BLaER1 treated with 17β-estradiol and CSF1 and Interleukin-3, amounts not matched to agents 10 nM and 100 nM (cell line): ENCODE results near the gene QSOX2.

Source experiments
- H3K27ac ChIP-seq, 11 experiments: shearing (Covaris generic); formaldehyde crosslinking; 2 replicates each; pipeline ENCODE4 v1.8.1; 2022
- H3K27me3 ChIP-seq, 11 experiments: shearing (Covaris generic); formaldehyde crosslinking; 2 replicates each; pipeline ENCODE4 v1.8.1; 2022
- H3K36me3 ChIP-seq, 11 experiments: shearing (Covaris generic); formaldehyde crosslinking; 2 replicates each; pipeline ENCODE4 v1.8.1; 2022
- H3K4me1 ChIP-seq, 10 experiments: shearing (Covaris generic); formaldehyde crosslinking; 2 replicates each; pipeline ENCODE4 v1.8.1; 2022
- H3K4me2 ChIP-seq, 11 experiments: shearing (Covaris generic); formaldehyde crosslinking; 2 replicates each; pipeline ENCODE4 v1.8.1; 2022
- H3K4me3 ChIP-seq, 10 experiments: shearing (Covaris generic); formaldehyde crosslinking; 2 replicates each; pipeline ENCODE4 v1.8.1; 2022
- H3K9ac ChIP-seq, 11 experiments: shearing (Covaris generic); formaldehyde crosslinking; 2 replicates each; pipeline ENCODE4 v1.8.1; 2022
- H3K9me3 ChIP-seq, 11 experiments: shearing (Covaris generic); formaldehyde crosslinking; replicated peaks in 1 of 11; 2 replicates each; pipeline ENCODE4 v1.8.1; 2022
- H4K20me1 ChIP-seq, 11 experiments: shearing (Covaris generic); formaldehyde crosslinking; 2 replicates each; pipeline ENCODE4 v1.8.1; 2022
- Cebpa-rat ChIP-seq, 11 experiments: shearing (Covaris generic); IDR thresholded peaks; 2 replicates each; pipeline ENCODE4 v1.8.1; 2022

Gene QSOX2

DNA sequence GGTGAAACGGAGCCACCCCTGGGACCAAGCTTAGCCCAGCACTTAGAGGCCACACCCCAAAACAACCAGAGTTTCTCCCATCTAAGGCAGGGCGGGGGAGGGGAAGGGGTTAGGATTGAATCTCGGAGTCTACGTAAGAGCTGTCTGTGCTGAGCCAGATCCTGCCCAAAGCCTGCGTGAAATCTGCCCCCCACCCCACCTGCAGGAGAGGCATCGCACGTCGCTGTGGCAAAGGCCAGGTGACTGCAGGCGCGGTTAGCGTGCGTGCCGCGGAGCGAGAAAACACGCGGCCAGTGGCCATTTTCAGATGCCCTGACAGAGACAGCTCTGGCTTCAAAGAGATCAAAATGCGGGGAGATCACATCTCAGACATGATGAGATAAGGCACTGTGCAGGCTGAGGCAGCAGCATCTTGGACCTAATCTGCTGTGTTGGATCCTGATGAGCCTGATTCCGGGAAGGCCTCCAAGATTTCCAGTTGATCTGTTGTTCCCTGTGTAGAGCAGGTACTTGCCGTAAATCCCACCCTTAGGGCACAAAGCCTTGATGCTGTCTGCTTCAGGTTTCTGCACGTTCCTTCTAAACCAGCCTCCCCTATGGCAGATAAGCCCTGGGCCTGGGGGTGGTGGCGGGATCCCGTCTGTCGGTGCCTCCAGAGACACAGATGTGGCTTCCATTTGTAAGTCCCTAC, 2.5 kb upstream of the QSOX2 start:
- Histone ChIP-seq H3K4me3 (no peak overlapping the region), H3K4me1 (peaks cover 44 to 83% (median 74%) of the 10 kb centered on the region in 10 experiments), H3K27me3 (peaks cover 0 to 12% (median 0%) of the 10 kb centered on the region in 11 experiments; a peak in 2 of 22 replicates), H3K4me2 (peak overlapping the region in 7 of 11 experiments; percentile 54 to 85 (median 72); a peak in 13 of 22 replicates), H3K27ac (no peak overlapping the region), H3K9ac (0 out of 22 replicates have a peak overlapping the region, but pooled peaks of 1 of the 11 experiments have one; percentile 18), H3K9me3 (no peaks in the 10 kb centered on the region), H4K20me1 (peaks cover 0 to 36% (median 23%) of the 10 kb centered on the region in 11 experiments; a peak in 20 of 22 replicates), H3K36me3 (no peaks in the 10 kb centered on the region)
- TF ChIP-seq Cebpa-rat (IDR thresholded peaks at IDR 0.05), result no peak

DNA sequence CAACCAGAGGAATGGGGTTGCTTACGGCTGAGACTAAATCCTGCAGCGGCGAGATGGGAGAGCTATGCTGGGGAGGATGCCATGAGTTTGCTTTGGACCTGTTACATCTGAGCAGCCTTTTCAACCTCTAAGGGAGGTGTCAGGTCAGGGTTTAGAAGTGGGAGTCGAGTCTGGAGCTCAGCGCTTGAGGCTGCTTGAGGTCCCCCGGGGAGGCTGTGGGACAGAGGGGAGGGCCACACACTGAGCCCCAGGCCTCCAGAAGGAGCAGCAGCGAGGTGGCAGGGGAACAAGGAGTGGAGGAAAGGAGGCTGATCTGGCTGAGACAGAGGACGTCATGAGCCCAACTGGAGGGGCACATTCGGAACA, 1.9 kb upstream of the QSOX2 start:
- Histone ChIP-seq H3K9ac (no peak overlapping the region), H3K36me3 (peaks cover 0 to under 1% (median 0%) of the 10 kb centered on the region in 11 experiments; a peak in 1 of 22 replicates), H3K4me2 (peak overlapping the region in 8 of 11 experiments; percentile 54 to 85 (median 72); a peak in 17 of 22 replicates), H3K9me3 (no peaks in the 10 kb centered on the region), H4K20me1 (peaks cover 3 to 42% (median 29%) of the 10 kb centered on the region in 11 experiments; a peak in 21 of 22 replicates), H3K27ac (no peak overlapping the region), H3K4me3 (no peak overlapping the region), H3K27me3 (peaks cover 0 to 12% (median 0%) of the 10 kb centered on the region in 11 experiments; a peak in 2 of 22 replicates), H3K4me1 (peaks cover 49 to 86% (median 74%) of the 10 kb centered on the region in 10 experiments)
- TF ChIP-seq Cebpa-rat (IDR thresholded peaks at IDR 0.05), result no peak

DNA sequence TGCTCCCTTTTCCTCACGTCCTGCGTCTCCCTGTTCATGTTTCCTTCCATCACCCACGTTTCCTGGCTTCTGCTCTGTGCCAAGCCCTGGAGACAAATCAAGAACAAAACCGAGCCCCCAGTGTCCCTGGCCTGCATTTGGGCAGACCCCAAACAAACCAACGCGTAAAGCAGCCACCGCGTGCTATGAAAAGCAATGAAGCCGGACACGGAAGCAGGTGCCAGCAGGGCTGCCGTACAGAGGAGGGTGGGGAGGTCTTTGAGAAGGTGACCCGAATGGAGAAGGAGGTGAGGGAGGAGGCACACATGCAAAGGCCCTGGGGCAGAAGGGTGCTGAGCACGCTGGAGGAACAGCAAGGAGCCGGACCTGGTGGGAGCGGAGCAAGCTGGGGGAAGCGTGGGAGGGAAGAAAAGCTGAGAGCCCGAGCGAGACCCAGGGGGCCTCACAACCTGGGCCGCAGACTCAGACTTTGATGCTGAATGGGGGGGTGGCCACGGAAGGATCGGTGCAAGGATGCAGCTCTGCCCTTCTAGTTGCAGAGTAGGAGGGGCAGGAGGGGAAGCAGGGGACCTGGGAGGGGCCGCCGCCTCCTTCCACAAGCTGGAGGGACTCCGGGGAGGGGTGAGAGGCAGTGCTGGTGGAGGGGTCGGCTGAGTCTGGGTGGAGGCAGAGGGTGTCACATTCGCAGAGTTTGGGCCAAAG, 1.4 kb upstream of the QSOX2 start:
- Histone ChIP-seq H3K9ac (peak overlapping the region in 3 of 11 experiments; percentile 3 to 21 (median 12); a peak in 2 of 22 replicates), H3K4me2 (peak overlapping the region; percentile 54 to 85 (median 72)), H3K27ac (no peak overlapping the region; a peak in 1 of 22 replicates), H4K20me1 (peaks cover 8 to 47% (median 34%) of the 10 kb centered on the region in 11 experiments; a peak in 21 of 22 replicates), H3K9me3 (no peaks in the 10 kb centered on the region), H3K4me1 (peaks cover 54 to 86% (median 74%) of the 10 kb centered on the region in 10 experiments), H3K4me3 (no peak overlapping the region), H3K36me3 (peaks cover 0 to 6% (median 0%) of the 10 kb centered on the region in 11 experiments; a peak in 4 of 22 replicates), H3K27me3 (peaks cover 0 to 12% (median 0%) of the 10 kb centered on the region in 11 experiments; a peak in 2 of 22 replicates)
- no peak for TF ChIP-seq Cebpa-rat (IDR thresholded peaks at IDR 0.05)

DNA sequence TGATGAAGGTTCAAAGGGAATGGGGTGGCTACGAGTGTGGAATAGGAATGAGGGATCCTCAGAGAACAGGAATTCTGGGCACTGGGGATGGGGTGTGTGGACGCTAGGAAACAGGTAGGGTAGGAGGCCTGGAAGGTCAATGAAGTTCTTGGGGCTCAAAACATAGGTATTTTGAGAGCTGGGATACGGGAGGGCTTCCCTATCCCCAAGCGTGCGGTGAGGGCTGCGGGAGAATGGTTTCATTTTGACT, 718 bp downstream of the QSOX2 start:
- peaks cover 0 to 24% (median 0%) of the 10 kb centered on the region in 11 experiments; a peak in 4 of 22 replicates for H3K27me3 ChIP-seq
- H3K9me3 ChIP-seq, result no peaks in the 10 kb centered on the region
- peak overlapping the region; percentile 89 to 100 (median 95) for H3K4me2 ChIP-seq
- peak overlapping the region; percentile 75 to 88 (median 83) for H3K9ac ChIP-seq
- peaks cover 54 to 87% (median 77%) of the 10 kb centered on the region in 10 experiments for H3K4me1 ChIP-seq
- peaks cover 0 to 15% (median 0%) of the 10 kb centered on the region in 11 experiments; a peak in 6 of 22 replicates for H3K36me3 ChIP-seq
- peak overlapping the region in 10 of 11 experiments; percentile 50 to 88 (median 82); a peak in 19 of 22 replicates for H3K27ac ChIP-seq
- peaks cover 26 to 60% (median 55%) of the 10 kb centered on the region in 11 experiments; a peak in 21 of 22 replicates for H4K20me1 ChIP-seq
- H3K4me3 ChIP-seq, result peak overlapping the region; percentile 70 to 98 (median 92)
- TF ChIP-seq Cebpa-rat (IDR thresholded peaks at IDR 0.05), result no peak

DNA sequence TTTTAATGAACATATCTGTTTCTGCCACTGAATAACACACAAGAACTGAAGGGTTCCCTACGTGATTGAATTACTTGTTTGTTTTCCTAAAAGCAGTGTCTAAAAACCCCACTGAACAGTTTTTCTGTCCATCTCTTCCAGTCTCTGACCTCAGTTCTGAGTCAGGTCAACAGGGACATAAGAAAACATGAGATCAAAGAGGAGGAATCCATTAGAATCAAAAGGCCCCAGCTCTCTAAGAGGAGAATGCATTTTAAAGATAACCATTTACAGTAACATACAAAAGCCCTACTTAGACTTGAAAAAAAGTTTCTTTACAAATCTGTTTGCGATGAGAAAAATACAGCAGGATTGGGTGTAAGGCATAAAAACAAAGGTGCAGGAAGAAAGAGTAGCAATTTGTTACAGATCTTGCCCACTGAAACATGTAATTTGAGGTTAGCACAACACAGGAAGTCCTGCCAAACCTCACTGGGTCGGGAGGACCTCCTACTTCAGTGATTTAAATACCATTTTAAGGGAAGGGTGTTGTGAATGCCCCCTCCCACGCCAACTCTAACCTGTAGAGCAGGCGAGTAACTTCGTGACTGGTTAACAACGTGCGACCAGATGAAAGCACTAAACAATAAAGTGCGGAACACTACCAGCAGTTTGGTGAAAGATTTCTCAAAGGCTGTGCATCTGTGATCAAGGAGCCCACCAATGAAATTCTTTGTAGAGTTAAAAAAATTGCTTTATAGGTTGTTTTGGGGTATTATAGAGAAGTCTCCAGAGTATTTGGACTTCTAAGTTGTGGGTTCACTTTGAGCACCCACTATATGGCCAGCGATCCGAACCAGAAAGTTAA, 1.3 kb downstream of the QSOX2 start:
- TF ChIP-seq Cebpa-rat (IDR thresholded peaks at IDR 0.05), result no peak
- Histone ChIP-seq H3K9me3 (no peaks in the 10 kb centered on the region), H3K4me1 (peaks cover 60 to 92% (median 82%) of the 10 kb centered on the region in 10 experiments), H4K20me1 (peaks cover 32 to 66% (median 60%) of the 10 kb centered on the region in 11 experiments; a peak in 21 of 22 replicates), H3K4me3 (peak overlapping the region; percentile 70 to 98 (median 92)), H3K27ac (peak overlapping the region in 9 of 11 experiments; percentile 65 to 88 (median 83); a peak in 18 of 22 replicates), H3K27me3 (peaks cover 0 to 24% (median 0%) of the 10 kb centered on the region in 11 experiments; a peak in 4 of 22 replicates), H3K9ac (peak overlapping the region; percentile 75 to 88 (median 83); a peak in 21 of 22 replicates), H3K36me3 (peaks cover 0 to 15% (median 0%) of the 10 kb centered on the region in 11 experiments; a peak in 6 of 22 replicates), H3K4me2 (peak overlapping the region; percentile 89 to 100 (median 95))

DNA sequence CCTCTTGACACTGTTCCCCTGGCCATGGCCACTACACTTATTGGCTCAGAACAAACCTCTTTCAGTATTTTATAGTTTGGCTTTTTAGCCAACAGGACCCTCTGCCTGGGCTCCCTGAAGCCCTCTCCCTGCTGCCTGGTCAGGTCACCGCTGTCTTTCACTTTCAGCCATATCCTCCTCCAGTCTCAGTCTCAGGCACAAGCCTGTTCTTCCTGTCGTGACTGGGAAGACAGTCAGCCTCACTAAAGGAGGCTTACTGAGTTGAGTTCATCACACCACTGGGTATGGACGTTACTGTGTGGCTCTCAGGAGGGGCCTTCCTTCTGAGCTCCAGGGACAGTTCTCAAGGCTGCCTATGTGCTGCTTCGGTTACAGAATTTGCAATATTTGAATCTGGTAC, 2.0 kb downstream of the QSOX2 start:
- Histone ChIP-seq H3K36me3 (peaks cover 0 to 15% (median 0%) of the 10 kb centered on the region in 11 experiments; a peak in 6 of 22 replicates), H3K9ac (peak overlapping the region; percentile 11 to 88 (median 82); a peak in 17 of 22 replicates), H3K9me3 (no peaks in the 10 kb centered on the region), H4K20me1 (peaks cover 36 to 73% (median 67%) of the 10 kb centered on the region in 11 experiments; a peak in 21 of 22 replicates), H3K27me3 (peaks cover 0 to 29% (median 0%) of the 10 kb centered on the region in 11 experiments; a peak in 6 of 22 replicates), H3K4me2 (peak overlapping the region; percentile 89 to 100 (median 95)), H3K27ac (peak overlapping the region in 9 of 11 experiments; percentile 43 to 88 (median 83); a peak in 14 of 22 replicates), H3K4me1 (peaks cover 67 to 93% (median 89%) of the 10 kb centered on the region in 10 experiments), H3K4me3 (peak overlapping the region in 8 of 10 experiments; percentile 82 to 98 (median 94); a peak in 15 of 20 replicates)
- no peak for TF ChIP-seq Cebpa-rat (IDR thresholded peaks at IDR 0.05)

DNA sequence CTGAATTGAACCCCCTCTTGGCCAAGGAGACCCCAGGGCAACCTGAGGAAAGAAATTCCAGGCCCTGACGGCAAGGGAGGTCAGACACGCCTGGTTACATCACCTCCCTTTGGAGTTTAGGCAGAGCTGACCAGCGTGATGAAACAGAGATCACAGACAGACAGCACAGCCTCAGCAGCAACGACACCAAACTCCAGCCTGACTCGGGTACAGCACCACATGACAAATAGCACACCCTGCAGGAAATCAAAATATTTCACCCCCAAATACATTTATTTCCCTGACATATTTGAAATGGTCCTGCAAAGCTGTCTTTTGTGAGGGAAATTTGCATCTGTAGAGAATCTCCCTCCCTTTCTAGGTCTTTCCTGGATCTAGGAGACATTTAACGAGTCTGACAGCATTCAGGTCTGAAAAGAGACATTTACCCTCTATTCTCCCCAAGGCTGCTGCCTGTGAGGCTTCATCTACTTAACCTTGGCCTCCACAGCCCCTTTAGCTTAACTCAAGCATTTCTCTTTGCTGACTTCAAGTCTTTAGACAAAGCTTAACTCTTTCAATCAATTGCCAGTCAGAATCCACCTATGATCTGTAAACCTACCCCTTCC, 2.6 kb downstream of the QSOX2 start:
- H3K9ac ChIP-seq, result peak overlapping the region in 8 of 11 experiments; percentile 19 to 88 (median 84); a peak in 14 of 22 replicates
- H3K36me3 ChIP-seq, result peaks cover 0 to 15% (median 0%) of the 10 kb centered on the region in 11 experiments; a peak in 6 of 22 replicates
- H3K4me2 ChIP-seq, result peak overlapping the region; percentile 89 to 100 (median 95)
- peaks cover 42 to 75% (median 73%) of the 10 kb centered on the region in 11 experiments; a peak in 21 of 22 replicates for H4K20me1 ChIP-seq
- H3K4me3 ChIP-seq, result peak overlapping the region in 5 of 10 experiments; percentile 89 to 98 (median 94); a peak in 3 of 20 replicates
- H3K27ac ChIP-seq, result peak overlapping the region in 6 of 11 experiments; percentile 0 to 88 (median 86); a peak in 6 of 22 replicates
- H3K9me3 ChIP-seq, result no peaks in the 10 kb centered on the region
- H3K27me3 ChIP-seq, result peaks cover 0 to 35% (median 0%) of the 10 kb centered on the region in 11 experiments; a peak in 6 of 22 replicates
- peaks cover 73 to 95% (median 92%) of the 10 kb centered on the region in 10 experiments for H3K4me1 ChIP-seq
- 0 out of 22 replicates have a peak, but pooled peaks of 1 of the 11 experiments have one; percentile 30 for TF ChIP-seq Cebpa-rat (IDR thresholded peaks at IDR 0.05)
